Adrenal gland (tissue), 5 donors: ENCODE measurements around the gene MUC6.

ENCODE experiments used
- CTCF ChIP-seq, 6 experiments: fragments of 450-650 bp in 4 of 6; fragments of 200-600 bp in 2 of 6; sonication (generic) in 1 of 6; IDR thresholded peaks; 1 replicate in 5 of 6; 2 replicates in 1 of 6; pipeline versions ENCODE4 v1.5.1 to v1.8.0; 2016 to 2021; ENCODE audit warnings: antibody characterized with exemption in 6 of 6, mild to moderate bottlenecking in 2 of 6, moderate library complexity in 1 of 6
- POLR2A ChIP-seq, 2 donors: fragments of 450-650 bp; IDR thresholded peaks; one replicate each; pipeline ENCODE4 v1.6.1; 2017; ENCODE audit warnings: antibody characterized with exemption in 2 of 2, mild to moderate bottlenecking in 2 of 2, moderate library complexity in 1 of 2
- donor health status: DM: no; HTN: no; CAD: no.

GRCh38 chr11:1067812-1068496 is 31.4 kb upstream of the MUC6 start:
- TF ChIP-seq CTCF (IDR thresholded peaks at IDR 0.05): no peak
- TF ChIP-seq POLR2A (IDR thresholded peaks at IDR 0.05): no peak
